HCT116 (cell line): ENCODE data around the gene KIAA1614. TPM values are rescaled to one million over a fixed set of nuclear protein-coding genes. Genes with fewer than 3 reads are reported as not detected.

Source experiments
- ATAC-seq: fragments of 200-7000 bp; cut with Tn5 transposase; 2 replicates; pipeline ENCODE4 v1.9.1; 2020; ENCODE audit warnings: mild to moderate bottlenecking, moderate library complexity
- BruUV-seq: library from RNA; stranded (reverse); fragments of 400-500 nt; replicated peaks from 2 replicates; lab custom pipeline; 2021; lab: Mats Ljungman, UMichigan
- CTCF ChIA-PET: fragments of 300-600 bp; sonication (Branson Sonifier 250); formaldehyde crosslinking; loops from one replicate; lab custom pipeline; 2021; ENCODE audit warnings: antibody characterized with exemption; lab: Charles Lee
- POLR2A ChIA-PET: fragments of 300-600, 350-600 bp; sonication (Branson Sonifier 250); formaldehyde crosslinking; loops from one replicate; lab custom pipeline; 2021; ENCODE audit warnings: antibody characterized with exemption; lab: Charles Lee
- RAD21 ChIA-PET, 2 experiments: fragments of 300-600 bp; sonication (Branson Sonifier 250); formaldehyde crosslinking; loops; one replicate each; lab custom pipeline; 2023; ENCODE audit warnings: low total read pairs in 2 of 2; ENCODE audit not compliant: uncharacterized antibody in 2 of 2, unreplicated experiment in 2 of 2, low non-redundant PET in 1 of 2; lab: Charles Lee
- DNase-seq: peaks from one replicate; pipeline ENCODE4 v3.0.0-alpha.2; 2010; ENCODE audit warnings: low read depth, low spot score
- H2AFZ ChIP-seq: fragments of 200-600 bp; shearing (Covaris generic), sonication (generic); 2 replicates; pipeline ENCODE4 v1.6.1; 2017; ENCODE audit warnings: low read depth, mixed run types, mixed read lengths, antibody characterized with exemption, low read length; ENCODE audit not compliant: poor library complexity, severe bottlenecking
- H3K27ac ChIP-seq: 2 replicates; pipeline ENCODE4 v1.5.1; 2012; ENCODE audit warnings: low read depth, low read length
- H3K27me3 ChIP-seq: fragments of 200-600 bp; sonication (generic); 2 replicates; pipeline ENCODE4 v1.6.1; 2016; ENCODE audit warnings: mixed run types, low read length, mixed read lengths; ENCODE audit not compliant: insufficient read depth
- H3K36me3 ChIP-seq, 2 experiments: fragments of 200-500 bp in 1 of 2; fragments of 200-600 bp in 1 of 2; sonication (Bioruptor generic) in 1 of 2; sonication (generic) in 1 of 2; 2 replicates each; pipeline versions ENCODE4 v1.5.1 to v1.6.1; 2014 to 2016; ENCODE audit warnings: low read length in 2 of 2, inconsistent platforms in 1 of 2, mixed read lengths in 1 of 2, mixed run types in 1 of 2; ENCODE audit not compliant: insufficient read depth in 2 of 2, control insufficient read depth in 1 of 2
- H3K4me1 ChIP-seq, 2 experiments: fragments of 200-600 bp in 1 of 2; sonication (generic) in 1 of 2; 2 replicates each; pipeline versions ENCODE4 v1.5.1 to v1.6.1; 2012 to 2017; ENCODE audit warnings: low read length in 2 of 2, inconsistent platforms in 1 of 2, mild to moderate bottlenecking in 1 of 2, mixed read lengths in 1 of 2, mixed run types in 1 of 2, moderate library complexity in 1 of 2; ENCODE audit not compliant: insufficient read depth in 2 of 2, control insufficient read depth in 1 of 2
- H3K4me2 ChIP-seq: fragments of 200-600 bp; sonication (generic); 2 replicates; pipeline ENCODE4 v1.6.1; 2017; ENCODE audit warnings: mixed run types, low read length, mixed read lengths
- H3K4me3 ChIP-seq, 2 experiments: fragments of 200-600 bp in 1 of 2; sonication (generic) in 1 of 2; replicated peaks in 1 of 2; 2 replicates each; pipeline ENCODE4 v1.5.1; 2011 to 2016; ENCODE audit warnings: low read length in 2 of 2, control low read depth in 1 of 2, low read depth in 1 of 2, mild to moderate bottlenecking in 1 of 2, mixed read lengths in 1 of 2, mixed run types in 1 of 2
- H3K79me2 ChIP-seq: fragments of 200-600 bp; sonication (generic); 2 replicates; pipeline ENCODE4 v1.6.1; 2017; ENCODE audit warnings: mild to moderate bottlenecking, mixed run types, low read length, moderate library complexity, mixed read lengths; ENCODE audit not compliant: insufficient read depth
- H3K9ac ChIP-seq: fragments of 200-600 bp; sonication (generic); 2 replicates; pipeline ENCODE4 v1.6.1; 2016; ENCODE audit warnings: low read length, mixed read lengths
- H3K9me2 ChIP-seq: fragments of 200-600 bp; sonication (generic), shearing (Covaris generic); 2 replicates; pipeline ENCODE4 v1.6.1; 2017; ENCODE audit warnings: mixed run types, mild to moderate bottlenecking, moderate library complexity; ENCODE audit not compliant: insufficient read depth
- H3K9me3 ChIP-seq, 2 experiments: fragments of 200-500 bp in 1 of 2; fragments of 200-600 bp in 1 of 2; sonication (Bioruptor generic) in 1 of 2; sonication (generic) in 1 of 2; 2 replicates each; pipeline ENCODE4 v1.6.1; 2014 to 2017; ENCODE audit warnings: low read length in 2 of 2, mixed read lengths in 2 of 2, inconsistent platforms in 1 of 2, low read depth in 1 of 2, mild to moderate bottlenecking in 1 of 2, mixed run types in 1 of 2, moderate library complexity in 1 of 2; ENCODE audit not compliant: control insufficient read depth in 1 of 2, insufficient read depth in 1 of 2
- H4K20me1 ChIP-seq: fragments of 200-600 bp; sonication (generic), shearing (Covaris generic); 2 replicates; pipeline ENCODE4 v1.6.1; 2017; ENCODE audit warnings: mixed run types, mild to moderate bottlenecking, moderate library complexity; ENCODE audit not compliant: insufficient read depth
- RAD21 ChIP-seq: IDR thresholded peaks from 2 replicates; pipeline ENCODE4 v1.6.1; 2012; ENCODE audit warnings: low read depth, mild to moderate bottlenecking
- intact Hi-C: fragments of 100-400 bp; cut with micrococcal nuclease; formaldehyde crosslinking; loops from 2 replicates; pipeline ENCODE4 v1.10.0; 2022
- total RNA-seq: library from RNA; stranded (reverse); gene quantifications from one replicate; pipeline ENCODE4 v1.2.1, GENCODE V29; 2021; ENCODE audit not compliant: unreplicated experiment
- TF ChIP-seq, protein P1 (sequence below): IDR thresholded peaks from 2 replicates; pipeline ENCODE4 v1.6.1; 2012; ENCODE audit warnings: low read depth
- TF ChIP-seq, protein P2 (sequence below), 3 experiments: fragments of 200-600 bp in 1 of 3; sonication (generic) in 1 of 3; IDR thresholded peaks in 2 of 3; conservative IDR thresholded peaks in 1 of 3; 2 replicates each; pipeline ENCODE4 v1.5.1; 2012 to 2017; ENCODE audit warnings: low read depth in 2 of 3, low read length in 2 of 3, antibody characterized with exemption in 1 of 3, borderline replicate concordance in 1 of 3, control low read depth in 1 of 3, mild to moderate bottlenecking in 1 of 3, mixed read lengths in 1 of 3, mixed run types in 1 of 3, moderate library complexity in 1 of 3; ENCODE audit not compliant: insufficient read depth in 1 of 3
- TF ChIP-seq, protein P3 (sequence below): IDR thresholded peaks from 2 replicates; pipeline ENCODE4 v1.6.1; 2011; ENCODE audit warnings: mild to moderate bottlenecking, low read length, moderate library complexity; ENCODE audit not compliant: insufficient replicate concordance; ENCODE audit errors: extremely low read depth

The KIAA1614 gene
- total RNA-seq, 1 experiment from 2014 or later, result 0.25 TPM

DNA sequence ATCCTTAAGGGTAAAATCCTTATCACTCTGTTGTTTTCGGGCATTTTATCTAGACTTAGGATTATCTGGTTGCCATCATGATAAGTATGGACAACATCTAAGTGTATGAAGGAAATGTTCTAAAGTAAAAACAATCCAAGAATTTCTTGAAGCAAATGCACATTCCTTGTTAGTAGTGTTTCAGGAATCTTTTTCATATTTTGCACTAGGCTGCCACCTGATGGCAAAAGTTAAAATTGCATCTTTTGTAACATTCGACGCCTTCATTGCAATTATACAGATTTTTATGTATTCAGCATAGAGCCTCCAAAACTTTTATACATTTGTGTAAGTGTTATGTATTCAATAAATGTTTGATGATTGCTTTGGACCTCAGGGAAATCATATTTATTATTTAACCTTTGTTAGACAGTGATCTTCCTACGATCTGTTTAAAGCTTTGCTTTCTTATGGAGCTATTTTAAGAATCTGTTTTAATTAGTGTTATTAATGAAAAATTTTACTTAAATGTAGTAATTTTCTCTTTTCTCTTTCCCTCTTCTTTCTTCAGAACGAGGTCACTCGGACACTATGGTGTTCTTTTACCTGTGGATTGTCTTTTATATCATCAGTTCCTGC is 49.4 kb upstream of the KIAA1614 start (continued):
- TF ChIP-seq, protein P1, sequence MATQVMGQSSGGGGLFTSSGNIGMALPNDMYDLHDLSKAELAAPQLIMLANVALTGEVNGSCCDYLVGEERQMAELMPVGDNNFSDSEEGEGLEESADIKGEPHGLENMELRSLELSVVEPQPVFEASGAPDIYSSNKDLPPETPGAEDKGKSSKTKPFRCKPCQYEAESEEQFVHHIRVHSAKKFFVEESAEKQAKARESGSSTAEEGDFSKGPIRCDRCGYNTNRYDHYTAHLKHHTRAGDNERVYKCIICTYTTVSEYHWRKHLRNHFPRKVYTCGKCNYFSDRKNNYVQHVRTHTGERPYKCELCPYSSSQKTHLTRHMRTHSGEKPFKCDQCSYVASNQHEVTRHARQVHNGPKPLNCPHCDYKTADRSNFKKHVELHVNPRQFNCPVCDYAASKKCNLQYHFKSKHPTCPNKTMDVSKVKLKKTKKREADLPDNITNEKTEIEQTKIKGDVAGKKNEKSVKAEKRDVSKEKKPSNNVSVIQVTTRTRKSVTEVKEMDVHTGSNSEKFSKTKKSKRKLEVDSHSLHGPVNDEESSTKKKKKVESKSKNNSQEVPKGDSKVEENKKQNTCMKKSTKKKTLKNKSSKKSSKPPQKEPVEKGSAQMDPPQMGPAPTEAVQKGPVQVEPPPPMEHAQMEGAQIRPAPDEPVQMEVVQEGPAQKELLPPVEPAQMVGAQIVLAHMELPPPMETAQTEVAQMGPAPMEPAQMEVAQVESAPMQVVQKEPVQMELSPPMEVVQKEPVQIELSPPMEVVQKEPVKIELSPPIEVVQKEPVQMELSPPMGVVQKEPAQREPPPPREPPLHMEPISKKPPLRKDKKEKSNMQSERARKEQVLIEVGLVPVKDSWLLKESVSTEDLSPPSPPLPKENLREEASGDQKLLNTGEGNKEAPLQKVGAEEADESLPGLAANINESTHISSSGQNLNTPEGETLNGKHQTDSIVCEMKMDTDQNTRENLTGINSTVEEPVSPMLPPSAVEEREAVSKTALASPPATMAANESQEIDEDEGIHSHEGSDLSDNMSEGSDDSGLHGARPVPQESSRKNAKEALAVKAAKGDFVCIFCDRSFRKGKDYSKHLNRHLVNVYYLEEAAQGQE, result no peak

DNA sequence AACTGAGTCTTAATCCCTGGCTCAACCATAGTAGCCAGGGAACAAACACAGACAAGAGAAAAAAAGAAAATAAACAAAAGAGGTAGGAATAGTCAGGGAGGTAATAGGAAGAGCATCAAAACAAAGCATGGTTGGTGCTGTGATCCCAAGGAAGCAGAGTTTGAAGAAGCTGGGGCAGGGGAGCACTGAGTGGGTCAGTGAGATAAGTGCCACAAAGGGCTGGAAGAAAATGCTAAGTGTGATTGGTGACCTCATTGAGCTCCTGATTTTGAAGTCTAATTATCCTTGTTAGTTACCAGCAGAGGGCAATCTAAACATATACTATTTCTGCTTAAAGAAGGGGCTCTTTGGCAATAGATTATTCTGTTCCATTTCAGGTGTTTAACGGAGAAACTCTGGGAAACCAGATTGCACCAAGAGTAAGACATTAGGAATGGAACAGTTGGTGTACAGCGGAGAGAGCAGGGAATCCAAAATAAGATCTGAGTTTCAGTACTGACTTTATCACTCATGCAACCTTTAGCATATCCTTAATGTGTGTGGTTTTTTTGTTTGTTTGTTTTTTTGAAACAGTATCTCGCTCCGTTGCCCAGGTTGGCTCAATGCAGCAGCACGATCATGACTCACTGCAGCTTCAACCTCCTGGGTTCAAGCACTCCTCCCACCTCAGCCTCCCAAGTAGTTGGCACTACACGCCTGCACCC is 30.7 kb upstream of the KIAA1614 start:
- no peaks in the 10 kb centered on the region for H3K9me2 ChIP-seq
- RAD21 ChIA-PET, result interaction anchor here (0.6 to 1.5 kb wide), 7 partner anchors 39 to 366 kb away, joined by 3 to 9 read pairs (median 3); no protein-coding TSS in a partner anchor
- TF ChIP-seq, protein P2, sequence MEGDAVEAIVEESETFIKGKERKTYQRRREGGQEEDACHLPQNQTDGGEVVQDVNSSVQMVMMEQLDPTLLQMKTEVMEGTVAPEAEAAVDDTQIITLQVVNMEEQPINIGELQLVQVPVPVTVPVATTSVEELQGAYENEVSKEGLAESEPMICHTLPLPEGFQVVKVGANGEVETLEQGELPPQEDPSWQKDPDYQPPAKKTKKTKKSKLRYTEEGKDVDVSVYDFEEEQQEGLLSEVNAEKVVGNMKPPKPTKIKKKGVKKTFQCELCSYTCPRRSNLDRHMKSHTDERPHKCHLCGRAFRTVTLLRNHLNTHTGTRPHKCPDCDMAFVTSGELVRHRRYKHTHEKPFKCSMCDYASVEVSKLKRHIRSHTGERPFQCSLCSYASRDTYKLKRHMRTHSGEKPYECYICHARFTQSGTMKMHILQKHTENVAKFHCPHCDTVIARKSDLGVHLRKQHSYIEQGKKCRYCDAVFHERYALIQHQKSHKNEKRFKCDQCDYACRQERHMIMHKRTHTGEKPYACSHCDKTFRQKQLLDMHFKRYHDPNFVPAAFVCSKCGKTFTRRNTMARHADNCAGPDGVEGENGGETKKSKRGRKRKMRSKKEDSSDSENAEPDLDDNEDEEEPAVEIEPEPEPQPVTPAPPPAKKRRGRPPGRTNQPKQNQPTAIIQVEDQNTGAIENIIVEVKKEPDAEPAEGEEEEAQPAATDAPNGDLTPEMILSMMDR (IDR thresholded peaks at IDR 0.05 in 2 of 3, conservative IDR thresholded peaks at IDR 0.05 in 1 of 3; ENCODE audit: borderline replicate concordance in 1 of 3, insufficient read depth in 1 of 3, low read depth in 2 of 3, low read length in 2 of 3), result peak; percentile 21 to 68 (median 58); a peak in 4 of 6 replicates
- TF ChIP-seq, protein P3, sequence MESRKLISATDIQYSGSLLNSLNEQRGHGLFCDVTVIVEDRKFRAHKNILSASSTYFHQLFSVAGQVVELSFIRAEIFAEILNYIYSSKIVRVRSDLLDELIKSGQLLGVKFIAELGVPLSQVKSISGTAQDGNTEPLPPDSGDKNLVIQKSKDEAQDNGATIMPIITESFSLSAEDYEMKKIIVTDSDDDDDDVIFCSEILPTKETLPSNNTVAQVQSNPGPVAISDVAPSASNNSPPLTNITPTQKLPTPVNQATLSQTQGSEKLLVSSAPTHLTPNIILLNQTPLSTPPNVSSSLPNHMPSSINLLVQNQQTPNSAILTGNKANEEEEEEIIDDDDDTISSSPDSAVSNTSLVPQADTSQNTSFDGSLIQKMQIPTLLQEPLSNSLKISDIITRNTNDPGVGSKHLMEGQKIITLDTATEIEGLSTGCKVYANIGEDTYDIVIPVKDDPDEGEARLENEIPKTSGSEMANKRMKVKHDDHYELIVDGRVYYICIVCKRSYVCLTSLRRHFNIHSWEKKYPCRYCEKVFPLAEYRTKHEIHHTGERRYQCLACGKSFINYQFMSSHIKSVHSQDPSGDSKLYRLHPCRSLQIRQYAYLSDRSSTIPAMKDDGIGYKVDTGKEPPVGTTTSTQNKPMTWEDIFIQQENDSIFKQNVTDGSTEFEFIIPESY, result no peak
- TF ChIP-seq RAD21, result peak; percentile 81
- TF ChIP-seq, all 23 proteins: peak for 2
- Histone ChIP-seq H3K27ac (no peak overlapping the region), H3K4me2 (no peak overlapping the region), H3K27me3 (no peaks in the 10 kb centered on the region), H3K9me3 (no peaks in the 10 kb centered on the region), H3K4me1 (peaks cover 0 to 4% of the 10 kb centered on the region in 2 experiments; a peak in 1 of 4 replicates), H4K20me1 (no peaks in the 10 kb centered on the region), H2AFZ (no peak overlapping the region), H3K4me3 (no peak overlapping the region), H3K79me2 (no peaks in the 10 kb centered on the region), H3K9ac (no peak overlapping the region), H3K36me3 (no peaks in the 10 kb centered on the region)
- DNase-seq, result peak; percentile 21
- POLR2A ChIA-PET, result interaction anchor here (0.8 kb wide), 1 partner anchor 260 kb away, joined by 3 read pairs; no protein-coding TSS in a partner anchor
- CTCF ChIA-PET, result interaction anchor here (0.6 to 1.9 kb wide), 17 partner anchors 9 to 543 kb away, joined by 3 to 40 read pairs (median 4); no protein-coding TSS in a partner anchor
- ATAC-seq, result peak; percentile 78
- no TSS peak for BruUV-seq
- intact Hi-C loops, result loop anchor here (1.0 to 10.0 kb wide), 3 partner anchors 260 to 543 kb away; no protein-coding TSS in a partner anchor
